ACC112 (cell line): ENCODE measurements around the gene SUN1.
"Not testable (repeated sequence)": the region's sequence is repeated elsewhere in the genome, so short reads cannot be mapped to it uniquely, and the experiment has no call there.

ENCODE experiments used
- H2AFZ ChIP-seq: fragments of 200-600 bp; sonication (generic); one replicate; pipeline ENCODE4 v1.6.0; 2017; ENCODE audit warnings: antibody characterized with exemption, low read length; ENCODE audit not compliant: unreplicated experiment
- H3K27ac ChIP-seq: fragments of 200-600 bp; sonication (generic); 2 replicates; pipeline ENCODE4 v1.5.1; 2014; ENCODE audit warnings: low read depth, mild to moderate bottlenecking, antibody characterized with exemption, low read length, moderate library complexity
- H3K27me3 ChIP-seq: fragments of 200-600 bp; sonication (generic); 2 replicates; pipeline ENCODE4 v1.6.1; 2014; ENCODE audit warnings: mild to moderate bottlenecking, antibody characterized with exemption, low read length, moderate library complexity, mixed read lengths; ENCODE audit not compliant: insufficient read depth
- H3K36me3 ChIP-seq: fragments of 200-600 bp; sonication (generic); 2 replicates; pipeline ENCODE4 v1.6.1; 2016; ENCODE audit warnings: mild to moderate bottlenecking, antibody characterized with exemption, low read length, moderate library complexity, mixed read lengths; ENCODE audit not compliant: insufficient read depth
- H3K4me1 ChIP-seq: fragments of 200-600 bp; sonication (generic); one replicate; pipeline ENCODE4 v1.6.1; 2016; ENCODE audit warnings: low read length, mixed read lengths; ENCODE audit not compliant: insufficient read depth, unreplicated experiment, control insufficient read depth
- H3K4me3 ChIP-seq: fragments of 200-600 bp; sonication (generic); 2 replicates; pipeline ENCODE4 v1.5.1; 2014; ENCODE audit warnings: mild to moderate bottlenecking, low read depth, low read length
- H3K79me2 ChIP-seq: fragments of 200-600 bp; sonication (generic); one replicate; pipeline ENCODE4 v1.6.0; 2016; ENCODE audit warnings: low read length; ENCODE audit not compliant: control insufficient read depth, unreplicated experiment, insufficient read depth

Gene SUN1

DNA sequence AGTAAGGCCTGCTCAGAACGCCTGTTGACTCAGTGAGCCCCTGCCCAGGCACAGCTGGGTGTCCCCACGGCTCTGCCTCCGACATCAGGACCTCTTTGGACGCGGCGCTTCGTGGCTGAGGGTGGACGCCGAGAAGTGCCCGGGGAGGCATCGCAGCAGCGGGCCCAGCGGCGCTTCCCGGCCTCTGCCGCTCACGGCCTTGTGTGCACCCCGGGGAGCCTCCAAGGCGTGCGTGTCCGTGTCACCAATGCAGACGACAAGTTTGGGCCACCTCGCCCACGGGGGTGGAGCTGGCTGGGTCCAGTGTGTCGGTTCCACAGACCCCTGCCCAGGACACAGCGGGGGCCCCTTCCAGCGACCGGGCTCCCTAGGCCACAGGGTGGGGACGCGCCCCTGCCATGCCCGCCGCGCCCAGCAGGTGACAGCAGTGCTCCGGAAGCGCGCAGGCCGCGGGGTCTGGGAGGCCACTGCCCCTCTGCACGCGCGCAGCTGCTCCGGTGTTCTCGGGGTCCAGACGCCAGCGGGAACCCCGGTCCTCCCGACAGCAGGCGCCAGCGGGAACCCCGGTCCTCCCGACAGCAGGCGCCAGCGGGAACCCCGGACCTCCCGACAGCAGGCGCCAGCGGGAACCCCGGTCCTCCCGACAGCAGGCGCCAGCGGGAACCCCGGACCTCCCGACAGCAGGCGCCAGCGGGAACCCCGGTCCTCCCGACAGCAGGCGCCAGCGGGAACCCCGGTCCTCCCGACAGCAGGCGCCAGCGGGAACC lies 76.5 kb downstream of the SUN1 start:
- not testable (repeated sequence) for H2AFZ ChIP-seq, H3K4me3 ChIP-seq, H3K79me2 ChIP-seq

DNA sequence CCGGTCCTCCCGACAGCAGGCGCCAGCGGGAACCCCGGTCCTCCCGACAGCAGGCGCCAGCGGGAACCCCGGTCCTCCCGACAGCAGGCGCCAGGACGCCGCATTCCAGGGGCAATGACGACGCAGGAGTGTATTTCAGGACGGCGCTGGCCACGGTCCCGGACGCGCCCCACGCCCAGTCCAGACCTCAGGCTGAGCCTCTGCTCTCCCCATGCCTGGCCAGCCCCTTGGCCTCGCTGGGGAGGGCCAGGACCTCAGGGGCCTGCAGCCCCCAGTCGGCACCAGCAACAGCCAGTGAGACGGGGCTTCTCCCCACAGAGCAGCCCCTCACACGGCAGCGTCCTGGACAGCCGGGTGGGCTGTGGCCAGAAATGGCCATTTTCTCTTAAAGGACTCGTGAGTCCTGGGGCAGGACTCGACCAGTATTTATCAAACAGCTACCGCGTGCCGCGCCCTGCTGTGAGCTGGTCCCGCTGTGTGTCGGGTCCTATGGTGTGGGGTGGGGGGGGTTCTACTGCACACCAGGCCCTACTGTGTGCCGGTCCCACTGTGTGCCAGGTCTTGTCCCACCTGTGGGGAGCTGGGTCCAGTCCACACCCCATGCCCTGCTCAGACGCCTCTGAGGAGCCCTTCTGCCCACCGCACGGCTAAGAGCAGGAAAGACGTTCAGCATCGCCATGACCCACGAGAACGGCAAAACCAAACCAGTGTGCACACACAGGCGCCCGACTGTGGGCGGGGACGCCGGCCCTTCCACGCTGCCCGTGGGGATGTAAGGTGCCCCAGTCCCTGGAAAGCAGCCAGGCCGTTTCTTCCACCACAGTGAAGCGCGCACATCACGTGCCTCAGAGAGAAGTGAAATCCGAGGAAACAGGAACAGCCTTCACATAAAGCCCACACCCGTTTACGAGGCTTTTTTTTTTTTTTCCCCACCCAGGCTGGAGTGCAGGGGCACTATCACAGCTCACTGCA lies 77.4 kb downstream of the SUN1 start:
- Histone ChIP-seq H3K36me3 (no peaks in the 10 kb centered on the region), H3K27ac (no peak overlapping the region), H2AFZ (no peak overlapping the region), H3K4me3 (0 out of 2 replicates have a peak overlapping the region, but pooled peaks have one; percentile 2), H3K79me2 (no peaks in the 10 kb centered on the region), H3K4me1 (peaks cover 5% of the 10 kb centered on the region), H3K27me3 (peaks cover 4% of the 10 kb centered on the region; the same call in 1 of the 2 replicates)

More for the DNA sequence above, 76.5 kb downstream of the SUN1 start:
- not testable (repeated sequence) for H3K27ac ChIP-seq, H3K36me3 ChIP-seq, H3K27me3 ChIP-seq
- H3K4me1 ChIP-seq, result peaks cover 12% of the 10 kb centered on the region

DNA sequence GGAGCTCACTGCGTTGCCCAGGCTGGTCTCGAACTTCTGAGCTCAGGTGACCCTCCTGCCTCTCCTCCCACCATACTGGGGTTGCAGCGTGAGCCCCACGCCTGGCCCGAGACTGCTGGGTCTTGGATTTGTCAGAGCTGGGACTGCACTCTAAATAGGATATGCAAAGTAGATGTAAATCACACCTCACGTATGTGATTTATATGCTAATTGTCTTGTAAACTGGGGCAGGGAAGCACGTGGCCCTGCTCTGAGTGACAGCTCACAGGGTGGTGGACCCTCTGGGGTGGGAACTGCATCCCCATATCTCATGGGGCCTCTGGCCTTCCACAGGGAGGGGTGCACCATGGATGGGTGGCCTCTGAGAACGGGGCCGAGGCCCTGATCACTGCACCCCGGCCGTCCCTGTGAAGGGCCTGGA lies 78.2 kb downstream of the SUN1 start:
- Histone ChIP-seq H3K27me3 (no peaks in the 10 kb centered on the region), H3K36me3 (no peaks in the 10 kb centered on the region), H3K27ac (no peak overlapping the region), H3K4me3 (no peak overlapping the region), H2AFZ (no peak overlapping the region), H3K4me1 (no peaks in the 10 kb centered on the region), H3K79me2 (no peaks in the 10 kb centered on the region)

DNA sequence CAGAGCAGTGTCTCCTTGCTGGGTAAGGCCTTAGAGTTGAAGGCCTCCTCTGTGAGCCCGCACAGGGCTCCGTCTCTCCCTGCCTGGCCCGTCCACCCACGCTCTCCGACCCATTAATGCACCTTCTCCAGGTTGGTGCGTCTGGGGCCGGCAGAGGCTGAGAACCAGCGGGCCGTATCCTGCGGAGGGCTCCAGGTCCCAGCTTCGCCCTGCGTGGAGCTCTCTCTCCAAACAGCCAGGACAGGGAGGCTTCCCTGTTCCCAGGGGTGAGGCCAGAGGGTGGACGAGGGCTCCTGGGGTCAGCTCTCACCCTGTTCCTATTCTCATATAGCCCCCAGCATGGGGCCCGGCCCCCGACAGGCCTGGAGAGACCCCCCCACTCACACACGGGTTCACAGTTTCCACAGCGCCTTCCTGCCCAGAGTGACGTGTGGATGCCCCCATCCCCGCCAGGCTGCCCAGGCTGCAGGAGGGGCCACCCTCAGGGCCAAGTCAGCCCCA lies 78.7 kb downstream of the SUN1 start:
- Histone ChIP-seq H3K79me2 (no peaks in the 10 kb centered on the region), H3K27ac (no peak overlapping the region), H3K27me3 (no peaks in the 10 kb centered on the region), H3K4me1 (no peaks in the 10 kb centered on the region), H3K36me3 (no peaks in the 10 kb centered on the region), H2AFZ (no peak overlapping the region), H3K4me3 (no peak overlapping the region)

DNA sequence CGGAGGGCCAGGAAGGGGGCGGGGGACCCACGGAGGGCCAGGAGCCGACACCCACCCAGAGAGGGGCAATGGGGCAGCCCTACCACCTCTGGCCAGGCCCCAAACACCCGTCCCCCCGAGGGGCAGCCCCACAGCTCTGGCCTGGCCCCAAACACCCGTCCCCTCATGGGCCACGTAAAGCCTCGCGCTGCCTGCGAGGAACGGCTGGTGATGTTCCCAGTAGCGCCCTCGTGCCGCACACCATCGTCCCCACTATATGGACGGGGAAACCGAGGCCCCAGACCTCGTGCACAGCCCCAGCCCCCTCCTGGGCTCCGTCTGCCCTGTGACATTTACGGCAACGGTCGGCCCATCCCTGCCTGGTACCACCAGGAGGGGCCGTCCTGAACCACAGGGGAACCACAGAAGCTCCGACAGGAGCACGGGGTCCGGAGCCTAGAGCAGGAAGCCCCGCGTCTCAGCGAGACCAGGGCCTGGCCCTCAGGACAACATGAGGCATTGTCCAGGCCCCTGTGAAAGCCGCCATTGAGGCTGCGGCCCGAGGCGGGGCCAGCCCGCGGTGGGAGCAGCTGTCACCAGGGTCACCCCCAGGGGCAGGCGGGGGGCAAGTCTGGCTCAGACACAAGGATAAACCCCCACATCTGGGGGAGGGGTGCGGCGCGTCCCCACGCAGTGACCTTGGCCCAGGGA lies 79.7 kb downstream of the SUN1 start:
- no peak overlapping the region for H3K27ac ChIP-seq
- H3K36me3 ChIP-seq, result no peaks in the 10 kb centered on the region
- H3K4me3 ChIP-seq, result no peak overlapping the region
- no peaks in the 10 kb centered on the region for H3K27me3 ChIP-seq
- H3K79me2 ChIP-seq, result no peaks in the 10 kb centered on the region
- peaks cover 5% of the 10 kb centered on the region for H3K4me1 ChIP-seq
- H2AFZ ChIP-seq, result no peak overlapping the region

DNA sequence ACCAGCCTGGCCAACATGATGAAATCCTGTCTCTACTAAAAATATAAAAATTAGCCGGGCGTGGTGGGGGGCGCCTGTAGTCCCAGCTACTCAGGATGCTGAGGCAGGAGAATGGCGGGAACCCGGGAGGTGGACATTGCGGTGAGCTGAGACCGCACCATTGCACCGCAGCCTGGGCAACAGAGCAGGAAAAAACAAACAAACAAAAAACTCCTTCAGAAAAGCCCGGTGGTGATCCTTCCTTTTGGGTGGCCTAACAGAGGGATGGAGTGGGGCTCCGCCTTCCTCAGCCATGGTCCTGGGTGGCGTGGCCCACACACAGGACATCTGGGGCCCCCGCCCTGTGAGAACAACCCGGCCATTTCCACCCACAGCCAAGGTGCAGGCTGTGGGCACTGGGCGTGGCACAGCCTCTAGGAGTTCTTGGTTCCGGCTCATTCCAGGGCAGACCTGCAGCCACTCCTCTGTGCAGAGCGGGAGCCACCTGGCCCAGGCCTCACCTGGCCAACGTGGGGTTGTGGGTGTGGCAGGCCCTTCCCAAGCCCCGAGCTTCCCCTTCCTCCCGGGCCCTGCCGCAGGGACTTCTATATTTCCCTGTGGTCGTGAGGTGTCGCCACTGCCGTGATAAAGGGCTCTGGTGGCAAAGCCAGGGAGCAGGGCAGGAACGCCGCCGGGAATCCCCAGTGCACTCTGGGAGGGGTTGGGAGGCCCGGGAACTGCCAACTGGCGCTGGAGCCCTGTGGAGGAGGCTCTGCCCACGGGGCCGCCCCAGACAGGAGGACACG lies 81.7 kb downstream of the SUN1 start:
- Histone ChIP-seq H3K4me3 (no peak overlapping the region), H2AFZ (no peak overlapping the region), H3K27ac (no peak overlapping the region), H3K36me3 (no peaks in the 10 kb centered on the region), H3K4me1 (peaks cover 5% of the 10 kb centered on the region), H3K79me2 (no peaks in the 10 kb centered on the region), H3K27me3 (no peaks in the 10 kb centered on the region)

DNA sequence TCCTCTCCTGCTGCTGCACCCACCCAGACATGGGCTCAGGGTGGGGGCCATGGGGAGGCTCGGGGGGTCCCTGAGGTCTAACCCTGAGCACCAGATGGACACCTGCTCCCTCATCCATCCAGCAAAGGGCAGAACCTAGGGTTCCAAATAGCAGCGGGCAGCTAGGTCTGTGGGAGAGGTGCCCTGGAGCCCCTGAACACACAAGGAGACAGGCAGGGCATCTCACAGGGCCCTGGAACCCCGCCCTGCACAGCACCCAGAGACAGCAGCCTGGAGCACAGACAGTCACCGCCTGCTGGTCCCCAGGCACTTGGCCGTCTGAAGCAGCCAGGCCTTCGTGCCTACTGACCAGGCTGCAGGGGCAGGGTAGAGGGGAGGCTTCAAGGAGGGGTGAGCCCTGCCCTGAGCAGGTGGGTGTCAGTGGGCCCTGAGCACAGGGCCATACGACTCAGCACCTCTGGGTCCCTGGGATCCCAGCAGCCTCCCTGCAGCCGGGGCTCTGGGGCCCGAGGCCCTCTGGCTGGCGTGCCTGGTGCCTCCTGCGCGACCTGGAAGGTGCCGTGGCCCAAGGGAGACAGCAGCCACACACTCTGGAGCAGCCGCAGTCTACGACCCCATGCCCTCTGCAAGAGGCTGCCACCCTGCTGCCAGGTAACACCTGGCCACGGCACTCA lies 82.4 kb downstream of the SUN1 start:
- Histone ChIP-seq H3K79me2 (no peaks in the 10 kb centered on the region), H3K36me3 (no peaks in the 10 kb centered on the region), H2AFZ (no peak overlapping the region), H3K4me1 (peaks cover 5% of the 10 kb centered on the region), H3K4me3 (no peak overlapping the region), H3K27me3 (no peaks in the 10 kb centered on the region), H3K27ac (no peak overlapping the region)

DNA sequence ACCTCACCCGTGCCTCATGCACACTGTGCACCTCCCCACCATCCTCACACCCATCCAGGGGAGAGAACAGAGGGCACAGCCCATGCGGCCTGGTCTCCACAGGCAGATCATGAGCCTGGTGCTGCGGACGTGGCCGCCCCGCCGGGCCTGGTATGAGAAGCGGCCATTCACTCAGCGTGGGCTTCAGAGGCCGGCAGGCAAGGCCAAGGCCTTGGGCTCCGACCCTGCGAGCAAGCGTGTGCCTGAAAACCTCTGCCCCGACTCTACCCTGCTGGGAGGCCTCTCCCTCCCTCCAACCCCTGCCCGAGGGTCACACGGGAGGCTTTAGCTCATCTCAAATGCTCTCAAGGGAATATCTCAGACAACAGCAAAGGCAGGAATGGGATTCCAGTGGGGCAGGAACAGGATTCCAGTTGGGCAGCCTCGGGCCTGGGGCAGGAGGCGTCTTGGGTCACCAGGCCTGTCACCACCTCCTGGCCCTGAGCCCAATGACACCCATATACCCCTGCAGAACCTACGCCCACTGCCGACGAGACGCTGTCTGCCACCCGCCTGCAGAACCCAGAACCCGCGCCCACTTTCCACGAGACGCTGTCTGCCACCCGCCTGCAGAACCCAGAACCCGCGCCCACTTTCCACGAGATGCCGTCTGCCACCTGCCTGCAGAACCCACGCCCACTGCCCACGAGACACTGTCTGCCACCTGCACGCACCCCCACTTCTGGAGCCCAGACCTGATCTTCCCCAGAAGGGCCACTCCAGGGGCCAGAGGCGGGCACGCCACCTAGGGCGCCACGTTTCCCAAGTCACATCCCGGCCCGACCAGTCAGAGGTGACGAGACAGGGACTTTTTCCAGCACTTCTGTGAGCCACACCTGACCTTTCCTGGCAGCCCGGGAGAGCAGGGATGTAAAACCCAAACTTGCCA lies 83.3 kb downstream of the SUN1 start:
- Histone ChIP-seq H3K36me3 (no peaks in the 10 kb centered on the region), H3K79me2 (no peaks in the 10 kb centered on the region), H3K4me1 (peaks cover 5% of the 10 kb centered on the region), H3K4me3 (no peak overlapping the region), H3K27me3 (no peaks in the 10 kb centered on the region), H3K27ac (no peak overlapping the region), H2AFZ (no peak overlapping the region)
